ENCODE measurements around the gene CST11.
"Not testable (repeated sequence)": the region's sequence is repeated elsewhere in the genome, so short reads cannot be mapped to it uniquely, and the experiment has no call there.

Gene CST11

DNA sequence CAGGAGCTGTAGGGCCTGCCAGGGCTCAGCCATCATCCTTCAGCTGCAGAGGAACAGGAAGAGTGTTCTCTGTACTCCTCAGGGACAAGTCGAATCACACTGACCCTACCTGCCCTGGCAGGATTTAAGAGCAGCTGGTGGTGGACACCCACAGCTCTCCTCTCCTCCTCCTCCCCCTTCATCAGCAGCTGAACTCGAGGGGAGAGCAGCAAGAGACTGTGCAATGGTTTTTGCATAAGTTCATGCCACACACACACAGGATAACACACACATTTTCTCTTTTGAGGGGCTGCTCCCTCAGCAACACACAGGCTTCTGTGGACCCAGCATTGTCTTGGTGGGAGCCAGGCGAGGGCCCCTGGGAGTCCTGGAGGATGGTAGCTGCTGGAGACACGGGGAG is at the start of gene CST11:
CST11 (minus strand) TSS at position 101 of the 400 bp plus-strand sequence; CDS start at position 36, 65 bp downstream.
- DNase-seq (ENCODE audit: low read depth), result no peak

DNA sequence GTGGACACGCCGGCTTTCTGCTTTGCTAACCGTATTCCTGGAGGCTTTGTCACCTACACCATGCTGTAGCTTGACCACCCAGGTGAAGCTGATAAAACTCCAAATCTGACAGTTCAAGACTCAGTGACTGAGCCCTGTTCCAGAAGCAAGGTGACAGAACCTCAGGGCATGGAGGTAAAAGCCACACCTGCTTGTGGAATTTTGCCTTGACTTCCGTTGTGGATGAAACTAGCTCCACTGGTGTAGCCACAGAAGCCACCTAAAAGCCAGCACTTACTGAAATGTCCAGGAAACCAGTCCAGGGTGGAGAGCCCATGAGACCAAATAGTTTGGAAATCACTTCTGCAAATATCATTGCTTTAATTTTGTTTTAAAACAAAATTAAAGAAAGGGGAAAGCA is 49.2 kb upstream of the CST11 start:
- DNase-seq (ENCODE audit: low read depth), result no peak

- DNase-seq (ENCODE audit: low read depth), result no peak
These were observed 44.9 kb upstream of the CST11 start for GRCh38 chr20:23497536-23497935.

GRCh38 chr20:23493172-23493772 is 40.6 kb upstream of the CST11 start:
- DNase-seq (ENCODE audit: low read depth), result no peak

DNA sequence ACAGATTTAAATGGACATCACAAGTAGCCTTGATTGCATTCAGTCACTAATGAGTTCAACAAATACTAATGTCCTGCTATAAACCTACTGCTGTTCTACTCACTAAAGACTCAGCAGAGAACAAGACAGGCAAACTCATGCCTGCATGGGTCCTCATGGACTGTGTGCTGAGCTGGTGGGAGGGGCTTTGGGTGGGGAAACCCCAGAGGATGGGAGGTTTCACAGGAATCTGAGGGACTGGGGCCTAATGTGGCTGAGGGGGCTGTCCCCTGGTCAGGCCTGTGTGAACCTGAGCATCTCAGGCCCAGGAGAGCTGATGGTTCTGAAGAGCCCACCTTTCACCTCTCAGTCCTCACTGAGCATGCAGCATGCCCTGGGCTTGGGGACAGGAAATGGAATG is 39.6 kb upstream of the CST11 start:
- no peak for DNase-seq (ENCODE audit: low read depth)

DNA sequence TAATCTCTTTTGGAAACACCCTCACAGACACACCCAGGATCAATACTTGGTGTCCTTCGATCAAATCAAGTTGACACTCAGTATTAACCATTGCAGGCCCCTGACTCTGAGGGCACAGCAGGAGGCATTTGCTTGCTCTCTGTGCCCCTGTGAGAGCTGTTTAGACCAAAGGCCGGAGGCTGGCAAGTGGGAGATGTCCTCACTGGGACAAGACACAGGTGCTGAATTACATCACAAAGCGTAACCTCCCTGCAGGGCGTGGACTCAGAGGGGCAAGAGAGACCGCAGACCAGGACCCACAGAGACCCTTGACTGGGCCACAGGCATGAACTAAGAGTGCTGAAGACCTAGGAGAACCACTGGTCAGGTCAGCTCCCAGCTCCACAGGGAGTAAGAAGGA is 38.1 kb upstream of the CST11 start, which contains the start of gene CST8:
CST8 (plus strand) TSS at position 301 of the 400 bp plus-strand sequence. CDS start 551 bp downstream, outside the sequence.
- DNase-seq (ENCODE audit: low read depth), result no peak

DNA sequence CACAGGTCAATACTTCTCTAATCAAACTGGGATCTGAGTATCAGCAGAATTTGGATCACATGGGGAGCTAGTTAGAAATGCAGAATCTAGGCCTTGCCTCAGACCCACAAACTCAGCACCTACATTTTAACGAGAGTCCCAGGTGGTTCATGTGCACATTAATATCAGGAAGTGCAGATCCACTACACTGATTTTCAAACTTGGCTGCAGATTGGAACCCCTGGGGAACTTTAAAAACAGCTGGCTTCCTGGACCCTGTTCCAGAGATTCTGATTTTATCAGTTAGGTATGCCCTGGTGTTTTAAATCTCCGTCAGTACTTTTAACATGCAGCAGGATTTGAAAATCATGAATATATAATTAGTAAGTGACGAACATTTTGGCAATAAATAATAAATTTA is 36.3 kb upstream of the CST11 start:
- no peak for DNase-seq (ENCODE audit: low read depth)

DNA sequence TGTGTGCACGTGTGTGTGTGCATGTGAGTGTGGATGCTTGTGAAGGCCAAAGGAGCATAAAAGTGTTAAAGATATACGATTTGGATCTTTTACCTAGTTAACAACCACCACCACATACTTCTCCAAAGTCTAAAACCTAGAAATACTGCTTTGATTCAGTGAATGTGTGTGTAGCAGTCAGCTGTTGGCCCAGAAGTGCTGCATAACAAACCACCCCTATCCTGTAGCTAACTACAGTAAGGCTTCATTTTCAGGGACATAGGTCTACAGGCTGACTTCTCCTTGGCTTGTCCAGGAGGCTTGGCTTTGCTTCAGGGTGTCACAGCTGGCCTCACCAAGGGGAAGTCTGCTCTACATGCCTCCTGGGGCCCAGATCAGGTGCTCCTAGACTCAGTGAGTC is 35.8 kb upstream of the CST11 start:
- DNase-seq (ENCODE audit: low read depth), result no peak

GRCh38 chr20:23484081-23484480 is 31.4 kb upstream of the CST11 start:
- DNase-seq (ENCODE audit: low read depth), result no peak

- DNase-seq (ENCODE audit: low read depth), result no peak
These were observed 29.5 kb upstream of the CST11 start for GRCh38 chr20:23482138-23482537.

DNA sequence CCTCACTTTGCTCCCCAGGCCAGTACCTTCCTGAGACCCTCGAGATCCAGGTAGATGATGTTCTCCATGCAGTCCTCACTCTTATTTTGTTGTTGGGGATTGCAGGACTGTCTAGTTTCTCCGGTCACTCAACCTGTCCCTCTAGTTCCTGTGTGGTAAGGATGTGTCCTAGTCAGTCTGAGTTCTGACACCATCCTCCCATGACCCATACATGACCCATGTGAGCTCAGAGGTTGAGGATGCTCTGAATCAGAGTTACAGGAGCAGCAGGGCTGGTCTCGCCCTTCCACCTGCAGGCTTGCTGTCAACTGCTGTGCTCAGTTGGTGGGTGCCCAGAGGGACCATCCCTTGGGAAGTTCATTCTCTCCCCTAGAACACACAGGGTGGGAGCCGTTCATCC is 26.4 kb upstream of the CST11 start:
- DNase-seq (ENCODE audit: low read depth), result no peak

- no peak for DNase-seq (ENCODE audit: low read depth)
These were observed 24.5 kb upstream of the CST11 start for GRCh38 chr20:23477223-23477622.

- no peak for DNase-seq (ENCODE audit: low read depth)
These were observed 23.5 kb upstream of the CST11 start for GRCh38 chr20:23476015-23476754.

DNA sequence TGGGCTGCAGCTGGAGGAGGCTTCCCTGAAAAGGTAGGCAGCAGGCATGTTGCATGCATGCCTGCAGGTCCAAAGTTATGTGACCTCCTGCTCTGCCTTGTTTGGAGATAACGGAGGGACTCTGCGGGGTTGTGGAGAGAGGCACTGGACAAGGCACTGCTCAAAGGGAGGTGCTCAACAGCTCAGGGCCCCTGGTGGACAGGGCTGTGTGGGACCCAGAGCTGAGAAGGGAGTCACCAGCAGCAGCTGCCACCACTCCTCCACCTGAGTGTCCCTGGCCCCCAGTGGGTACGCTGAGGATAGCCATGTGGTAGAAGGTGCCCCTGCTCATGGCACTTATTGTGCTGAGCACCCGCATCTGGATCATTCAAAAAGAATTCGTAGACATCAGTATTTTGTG is 22.7 kb upstream of the CST11 start:
- no peak for DNase-seq (ENCODE audit: low read depth)

DNA sequence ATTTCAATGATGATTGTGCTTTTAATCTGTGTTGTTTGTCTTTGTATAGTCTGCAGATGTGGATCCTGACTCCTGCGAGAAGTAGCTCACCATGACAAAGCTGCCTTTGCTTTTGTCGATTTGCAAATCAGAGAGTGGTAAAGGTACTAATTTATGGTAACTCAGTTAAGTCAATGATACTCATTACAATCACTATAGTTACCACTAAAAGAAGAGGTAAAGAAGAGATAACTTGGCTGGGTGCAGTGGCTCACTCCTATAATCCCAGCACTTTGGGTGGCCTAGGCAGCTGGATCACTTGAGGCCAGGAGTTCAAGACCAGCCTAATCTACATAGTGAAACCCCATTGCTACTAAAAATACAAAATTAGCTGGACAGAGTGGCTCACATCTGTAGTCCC is 20.6 kb upstream of the CST11 start:
- DNase-seq (ENCODE audit: low read depth), result not testable (repeated sequence)

GRCh38 chr20:23472306-23472705 is 19.6 kb upstream of the CST11 start:
- DNase-seq (ENCODE audit: low read depth), result not testable (repeated sequence)

GRCh38 chr20:23466961-23467360 is 14.3 kb upstream of the CST11 start:
- not testable (repeated sequence) for DNase-seq (ENCODE audit: low read depth)

DNA sequence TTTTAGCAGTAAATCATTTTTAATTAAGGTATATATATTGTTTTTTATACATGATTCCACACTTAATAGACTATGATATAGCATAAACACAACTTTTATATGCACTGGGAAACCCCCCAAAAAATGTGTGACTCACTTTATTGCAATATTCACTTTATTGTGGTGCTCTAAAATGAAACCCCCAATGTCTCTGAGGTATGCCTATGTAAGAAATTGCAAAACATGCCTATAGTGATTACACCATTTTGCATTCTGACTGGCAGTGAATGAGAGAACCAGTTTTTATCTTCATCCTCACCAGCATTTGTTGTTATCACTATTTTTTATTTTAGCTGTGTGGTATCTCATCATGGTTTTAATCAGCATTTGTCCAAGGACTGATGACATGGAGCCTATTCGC is 8.5 kb upstream of the CST11 start:
- no peak for DNase-seq (ENCODE audit: low read depth)

DNA sequence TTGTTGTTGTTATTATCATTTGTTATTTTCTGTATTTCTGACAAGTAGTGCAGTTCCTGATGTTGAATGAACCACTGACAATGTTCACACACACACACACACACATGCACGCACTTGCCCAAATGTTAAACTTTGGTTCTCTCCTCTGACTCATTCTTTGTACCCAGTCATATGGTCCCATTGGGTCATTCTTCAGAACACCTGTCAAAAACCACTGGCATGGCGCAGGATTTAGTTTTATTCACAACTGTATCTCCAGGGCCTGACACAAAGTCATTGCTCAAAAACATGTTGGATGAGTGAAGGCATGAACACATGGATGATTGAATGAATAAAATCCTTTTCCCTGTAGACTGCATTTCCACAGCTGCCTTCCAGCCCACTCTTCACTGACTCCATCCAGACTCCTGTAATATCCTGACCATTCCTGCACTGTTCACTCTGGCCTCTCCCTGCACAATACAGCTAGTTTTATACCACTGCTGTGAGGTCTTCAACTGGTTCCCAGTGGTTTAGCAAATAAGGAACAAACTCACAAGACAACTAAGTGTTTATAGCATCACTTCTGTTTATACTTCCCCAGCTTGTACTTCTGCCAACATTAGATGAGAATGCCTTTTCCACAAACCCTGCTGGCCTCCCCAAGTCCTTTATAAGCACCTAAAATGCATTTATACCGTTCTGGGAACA is 6.9 kb upstream of the CST11 start:
- DNase-seq (ENCODE audit: low read depth), result no peak

DNA sequence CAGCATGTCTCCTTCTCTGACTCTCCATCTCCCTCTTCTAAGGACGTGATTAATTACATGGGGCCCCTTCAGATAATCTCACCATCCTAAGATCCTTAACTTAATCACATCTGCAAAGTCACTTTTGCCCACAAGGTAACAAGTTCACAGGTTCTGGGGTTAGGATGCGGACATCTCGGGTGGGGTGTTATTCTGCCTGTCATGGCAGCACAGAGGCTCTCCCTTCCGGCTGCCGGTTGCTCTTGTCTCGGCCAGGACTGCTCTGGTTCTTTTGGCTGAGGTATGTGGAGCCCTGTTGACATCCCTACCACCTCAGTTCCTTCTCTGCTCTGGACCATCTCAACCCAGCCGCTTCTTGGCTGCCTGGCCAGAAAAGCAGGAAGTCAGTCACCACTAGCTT is 4.2 kb upstream of the CST11 start:
- no peak for DNase-seq (ENCODE audit: low read depth)

- DNase-seq (ENCODE audit: low read depth), result no peak
These were observed 3.7 kb upstream of the CST11 start for GRCh38 chr20:23456409-23456808.

GRCh38 chr20:23455639-23456038 is 3.0 kb upstream of the CST11 start:
- no peak for DNase-seq (ENCODE audit: low read depth)

DNA sequence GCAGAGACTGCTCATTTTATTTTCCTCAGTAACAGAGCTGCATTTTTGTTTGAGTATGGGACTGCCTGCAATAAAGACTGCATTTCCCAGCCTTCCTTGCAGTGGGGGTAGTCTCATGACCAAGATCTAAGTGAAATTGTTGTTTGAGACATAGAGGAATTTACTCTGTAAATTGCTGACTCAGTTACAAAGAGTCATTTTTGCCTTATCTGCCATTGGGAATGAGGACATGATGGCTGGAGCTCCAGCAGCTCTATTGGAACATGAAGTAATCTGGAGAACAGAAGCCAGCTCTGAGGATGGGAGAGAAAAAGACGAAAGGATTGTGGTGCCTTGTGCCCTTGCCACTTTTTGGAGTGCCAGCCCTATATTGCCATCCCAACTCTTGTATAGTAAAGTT is 2.1 kb upstream of the CST11 start:
- no peak for DNase-seq (ENCODE audit: low read depth)

Measured in non-pigmented ciliary epithelial cell (primary cell).